Mesendoderm (in vitro differentiated cells): ENCODE results near the gene IKZF1.
A peak's percentile ranks its signal among the peaks of the same experiment; 100 is the strongest.

Source experiments
- DNase-seq: peaks from one replicate; pipeline ENCODE4 v3.0.0; 2013
- H2AK5ac ChIP-seq: 2 replicates; pipeline ENCODE4 v1.6.1; 2013; ENCODE audit warnings: low read length, inconsistent platforms
- H2BK120ac ChIP-seq: 2 replicates; pipeline ENCODE4 v1.6.1; 2013; ENCODE audit warnings: low read depth, mild to moderate bottlenecking, low read length, moderate library complexity, mixed read lengths
- H2BK15ac ChIP-seq: replicated peaks from 2 replicates; pipeline ENCODE4 v1.6.1; 2013; ENCODE audit warnings: low read depth, mild to moderate bottlenecking, moderate library complexity
- H2BK5ac ChIP-seq: 2 replicates; pipeline ENCODE4 v1.6.1; 2013; ENCODE audit warnings: low read length, inconsistent platforms
- H3K18ac ChIP-seq: 2 replicates; pipeline ENCODE4 v1.6.1; 2013; ENCODE audit warnings: mild to moderate bottlenecking, low read length, mixed read lengths
- H3K23ac ChIP-seq: one replicate; pipeline ENCODE4 v1.6.1; 2013; ENCODE audit warnings: low read length
- H3K27ac ChIP-seq: 2 replicates; pipeline ENCODE4 v1.5.1; 2013; ENCODE audit warnings: low read depth, mild to moderate bottlenecking, inconsistent platforms, low read length, moderate library complexity
- H3K27me3 ChIP-seq: 2 replicates; pipeline ENCODE4 v1.6.1; 2013; ENCODE audit warnings: low read length, control low read depth, mild to moderate bottlenecking, inconsistent platforms; ENCODE audit not compliant: insufficient read depth, poor library complexity
- H3K36me3 ChIP-seq: 2 replicates; pipeline ENCODE4 v1.6.1; 2013; ENCODE audit warnings: low read length, inconsistent platforms; ENCODE audit not compliant: control insufficient read depth, insufficient read depth
- H3K4ac ChIP-seq: one replicate; pipeline ENCODE4 v1.6.1; 2013; ENCODE audit warnings: low read depth, mild to moderate bottlenecking, low read length, moderate library complexity
- H3K4me1 ChIP-seq: 2 replicates; pipeline ENCODE4 v1.6.1; 2013; ENCODE audit warnings: low read depth, low read length, inconsistent platforms; ENCODE audit not compliant: control insufficient read depth
- H3K4me2 ChIP-seq: 2 replicates; pipeline ENCODE4 v1.6.1; 2013; ENCODE audit warnings: low read length
- H3K4me3 ChIP-seq: 2 replicates; pipeline ENCODE4 v1.5.1; 2013; ENCODE audit warnings: mild to moderate bottlenecking, low read length
- H3K56ac ChIP-seq: one replicate; pipeline ENCODE4 v1.6.1; 2013; ENCODE audit warnings: low read length
- H3K79me1 ChIP-seq: 2 replicates; pipeline ENCODE4 v1.6.1; 2013; ENCODE audit warnings: low read length, inconsistent platforms
- H3K79me2 ChIP-seq: 2 replicates; pipeline ENCODE4 v1.6.1; 2013; ENCODE audit warnings: mild to moderate bottlenecking, low read length; ENCODE audit not compliant: control insufficient read depth, insufficient read depth
- H3K9ac ChIP-seq: 2 replicates; pipeline ENCODE4 v1.6.1; 2013; ENCODE audit warnings: low read length, inconsistent platforms
- H4K5ac ChIP-seq: one replicate; pipeline ENCODE4 v1.6.1; 2013; ENCODE audit warnings: low read length
- H4K8ac ChIP-seq: one replicate; pipeline ENCODE4 v1.6.1; 2013; ENCODE audit warnings: low read depth, mild to moderate bottlenecking, control low read depth, low read length, moderate library complexity
- WGBS: extraction: QIAGEN DNeasy Blood & Tissue Kit; methylation state at CpG from one replicate; pipeline ENCODE4 v1.1.7; 2013; ENCODE audit warnings: low lambda C conversion rate, missing lambda C conversion rate; ENCODE audit not compliant: insufficient coverage; ENCODE audit errors: extremely low coverage; 5-methylcytosine and 5-hydroxymethylcytosine counted together

Gene IKZF1

GRCh38 chr7:50342616-50343114, 38.1 kb downstream of the IKZF1 start:
- H3K18ac ChIP-seq, result peak overlapping the region; percentile 1
- H3K4ac ChIP-seq, result no peak overlapping the region
- no peak overlapping the region for H3K4me2 ChIP-seq
- peak overlapping the region; percentile 15 for H3K9ac ChIP-seq
- no peaks in the 10 kb centered on the region for H3K36me3 ChIP-seq
- peak; percentile 71 for DNase-seq
- no peaks in the 10 kb centered on the region for H3K27me3 ChIP-seq
- WGBS, result no CpG with 5 or more reads among the region's 8 CpGs
- H3K56ac ChIP-seq, result peak overlapping the region; percentile 71
- H2BK5ac ChIP-seq, result no peak overlapping the region
- no peak overlapping the region for H3K27ac ChIP-seq
- H2AK5ac ChIP-seq, result no peak overlapping the region
- no peak overlapping the region for H2BK15ac ChIP-seq
- H3K79me1 ChIP-seq, result no peaks in the 10 kb centered on the region
- no peak overlapping the region for H4K5ac ChIP-seq
- no peak overlapping the region for H3K4me3 ChIP-seq
- H2BK120ac ChIP-seq, result no peak overlapping the region
- no peak overlapping the region for H4K8ac ChIP-seq
- peaks cover 11% of the 10 kb centered on the region for H3K4me1 ChIP-seq
- no peaks in the 10 kb centered on the region for H3K79me2 ChIP-seq
- H3K23ac ChIP-seq, result no peak overlapping the region

GRCh38 chr7:50346545-50347497, 42.3 kb downstream of the IKZF1 start:
- Histone ChIP-seq H3K18ac (no peak overlapping the region), H3K79me2 (no peaks in the 10 kb centered on the region), H3K9ac (no peak overlapping the region), H3K4me3 (no peak overlapping the region), H4K5ac (no peak overlapping the region), H2AK5ac (no peak overlapping the region), H2BK120ac (no peak overlapping the region), H3K4me2 (no peak overlapping the region), H3K27me3 (no peaks in the 10 kb centered on the region), H3K36me3 (no peaks in the 10 kb centered on the region), H3K27ac (no peak overlapping the region), H4K8ac (no peak overlapping the region), H2BK5ac (no peak overlapping the region), H3K4ac (no peak overlapping the region), H3K79me1 (no peaks in the 10 kb centered on the region), H3K4me1 (peaks cover 8% of the 10 kb centered on the region), H3K23ac (no peak overlapping the region), H2BK15ac (no peak overlapping the region), H3K56ac (no peak overlapping the region)
- no CpG with 5 or more reads among the region's 8 CpGs for WGBS
- DNase-seq, result peak; percentile 68

- Histone ChIP-seq H3K9ac (no peak overlapping the region), H3K4me3 (no peak overlapping the region), H4K5ac (no peak overlapping the region), H3K36me3 (no peaks in the 10 kb centered on the region), H3K27ac (no peak overlapping the region), H3K4me1 (peaks cover 7% of the 10 kb centered on the region), H2BK5ac (no peak overlapping the region), H2BK120ac (no peak overlapping the region), H4K8ac (no peak overlapping the region), H3K27me3 (no peaks in the 10 kb centered on the region), H3K4me2 (no peak overlapping the region), H3K4ac (no peak overlapping the region), H3K79me1 (no peaks in the 10 kb centered on the region), H3K18ac (no peak overlapping the region), H3K23ac (no peak overlapping the region), H2AK5ac (no peak overlapping the region), H3K56ac (no peak overlapping the region), H2BK15ac (no peak overlapping the region), H3K79me2 (no peaks in the 10 kb centered on the region)
- WGBS, result no CpG with 5 or more reads among the region's 10 CpGs
- DNase-seq, result no peak
Measured at GRCh38 chr7:50347693-50348092, 43.2 kb downstream of the IKZF1 start.

GRCh38 chr7:50348469-50349162, 44.1 kb downstream of the IKZF1 start:
- H3K4me3 ChIP-seq, result no peak overlapping the region
- no peak overlapping the region for H2BK5ac ChIP-seq
- H3K4me2 ChIP-seq, result no peak overlapping the region
- H3K23ac ChIP-seq, result no peak overlapping the region
- H4K5ac ChIP-seq, result no peak overlapping the region
- H3K4me1 ChIP-seq, result peaks cover 7% of the 10 kb centered on the region
- no peak overlapping the region for H2AK5ac ChIP-seq
- H4K8ac ChIP-seq, result no peak overlapping the region
- no peak overlapping the region for H3K4ac ChIP-seq
- DNase-seq, result no peak
- H3K56ac ChIP-seq, result no peak overlapping the region
- no peaks in the 10 kb centered on the region for H3K79me1 ChIP-seq
- no peaks in the 10 kb centered on the region for H3K27me3 ChIP-seq
- H2BK15ac ChIP-seq, result no peak overlapping the region
- H3K27ac ChIP-seq, result no peak overlapping the region
- no peaks in the 10 kb centered on the region for H3K36me3 ChIP-seq
- no peak overlapping the region for H2BK120ac ChIP-seq
- H3K18ac ChIP-seq, result no peak overlapping the region
- WGBS, result no CpG with 5 or more reads among the region's 8 CpGs
- no peaks in the 10 kb centered on the region for H3K79me2 ChIP-seq
- no peak overlapping the region for H3K9ac ChIP-seq

GRCh38 chr7:50349399-50349798, 44.9 kb downstream of the IKZF1 start:
- H4K8ac ChIP-seq, result no peak overlapping the region
- H3K4ac ChIP-seq, result no peak overlapping the region
- no peak overlapping the region for H3K56ac ChIP-seq
- no peak overlapping the region for H2BK5ac ChIP-seq
- H3K4me2 ChIP-seq, result no peak overlapping the region
- 100% methylated on average over 2 of the region's 6 CpGs for WGBS
- no peak overlapping the region for H3K4me3 ChIP-seq
- peaks cover 7% of the 10 kb centered on the region for H3K4me1 ChIP-seq
- H3K79me1 ChIP-seq, result no peaks in the 10 kb centered on the region
- H3K27ac ChIP-seq, result no peak overlapping the region
- no peak overlapping the region for H3K23ac ChIP-seq
- H2BK15ac ChIP-seq, result no peak overlapping the region
- no peak overlapping the region for H2BK120ac ChIP-seq
- H2AK5ac ChIP-seq, result no peak overlapping the region
- no peak overlapping the region for H3K18ac ChIP-seq
- no peaks in the 10 kb centered on the region for H3K36me3 ChIP-seq
- H3K79me2 ChIP-seq, result no peaks in the 10 kb centered on the region
- no peaks in the 10 kb centered on the region for H3K27me3 ChIP-seq
- no peak overlapping the region for H4K5ac ChIP-seq
- no peak overlapping the region for H3K9ac ChIP-seq
- DNase-seq, result no peak
